BJ (cell line): ENCODE results near the gene CNGA3. TPM values are rescaled to one million over a fixed set of nuclear protein-coding genes. Genes with fewer than 3 reads are reported as not detected.
A peak's percentile ranks its signal among the peaks of the same experiment; 100 is the strongest.
"Not testable (repeated sequence)": the region's sequence is repeated elsewhere in the genome, so short reads cannot be mapped to it uniquely, and the experiment has no call there.

Source experiments
- CTCF ChIA-PET: fragments of 350-600 bp; formaldehyde crosslinking; extraction: SDS; loops from one replicate; lab custom pipeline; 2021; ENCODE audit warnings: antibody characterized with exemption, inconsistent platforms; lab: Yijun Ruan, JAX
- POLR2A ChIA-PET: fragments of 300-600 bp; sonication (Branson Sonifier 250); formaldehyde crosslinking; extraction: SDS; loops from one replicate; lab custom pipeline; 2021; ENCODE audit warnings: antibody characterized with exemption; lab: Charles Lee
- DNase-seq: peaks from one replicate; pipeline ENCODE4 v3.0.0-alpha.2; 2011; ENCODE audit warnings: low read depth
- H3K27me3 ChIP-seq: 2 replicates; pipeline ENCODE4 v1.6.0; 2011; ENCODE audit warnings: low read length; ENCODE audit not compliant: control insufficient read depth, insufficient read depth
- H3K36me3 ChIP-seq: 2 replicates; pipeline ENCODE4 v1.5.1; 2011; ENCODE audit warnings: low read length; ENCODE audit not compliant: control insufficient read depth, insufficient read depth
- H3K4me3 ChIP-seq: 2 replicates; pipeline ENCODE4 v1.5.1; 2011; ENCODE audit warnings: low read depth, mild to moderate bottlenecking, control low read depth, low read length
- polyA plus RNA-seq: library from polyadenylated mRNA; depleted of rRNA; stranded (reverse); fragments of >200 nt; gene quantifications from 2 replicates; pipeline ENCODE4 v1.2.3, GENCODE V29; 2011
- TF ChIP-seq, protein P1 (sequence below): IDR thresholded peaks from 2 replicates; pipeline ENCODE4 v1.5.1; 2011; ENCODE audit warnings: low read depth, mild to moderate bottlenecking, control low read depth, inconsistent platforms, low read length, moderate library complexity; ENCODE audit not compliant: insufficient read depth

The CNGA3 gene
- polyA plus RNA-seq, 1 experiment, result not detected

DNA sequence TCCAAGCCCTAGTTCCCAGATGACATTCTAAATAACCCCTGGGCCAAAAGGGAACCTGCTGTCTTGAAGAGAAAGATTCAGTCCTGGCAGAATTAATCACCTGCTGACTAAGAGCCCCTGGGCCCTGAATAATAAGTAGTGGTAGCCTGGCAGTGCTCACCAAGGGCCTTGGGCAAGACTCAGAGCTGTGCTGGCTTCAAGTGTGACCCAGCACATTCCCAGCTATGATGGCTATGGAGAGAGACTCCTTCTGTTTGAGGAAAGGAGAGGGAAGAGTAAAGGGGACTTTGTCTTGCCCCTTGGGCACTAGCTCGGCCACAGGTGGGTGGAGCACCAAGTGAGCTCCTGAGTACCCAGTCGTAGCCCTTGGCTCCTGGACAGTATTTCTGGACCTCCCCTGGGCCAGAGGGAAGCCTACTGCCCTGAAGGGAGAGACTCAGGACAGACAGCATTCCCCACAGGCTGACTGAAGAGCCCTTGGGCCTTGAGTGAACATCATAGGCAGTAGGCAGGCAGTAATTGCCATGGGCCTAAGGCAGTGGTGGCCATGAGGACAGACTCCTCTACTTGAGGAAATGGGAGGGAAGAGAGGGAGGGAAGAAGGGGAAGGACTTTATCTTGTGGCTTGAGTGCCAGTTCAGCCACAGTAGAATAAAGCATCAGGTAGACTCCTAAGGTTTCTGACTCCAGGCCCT, 58.4 kb downstream of the CNGA3 start:
- TF ChIP-seq, protein P1, sequence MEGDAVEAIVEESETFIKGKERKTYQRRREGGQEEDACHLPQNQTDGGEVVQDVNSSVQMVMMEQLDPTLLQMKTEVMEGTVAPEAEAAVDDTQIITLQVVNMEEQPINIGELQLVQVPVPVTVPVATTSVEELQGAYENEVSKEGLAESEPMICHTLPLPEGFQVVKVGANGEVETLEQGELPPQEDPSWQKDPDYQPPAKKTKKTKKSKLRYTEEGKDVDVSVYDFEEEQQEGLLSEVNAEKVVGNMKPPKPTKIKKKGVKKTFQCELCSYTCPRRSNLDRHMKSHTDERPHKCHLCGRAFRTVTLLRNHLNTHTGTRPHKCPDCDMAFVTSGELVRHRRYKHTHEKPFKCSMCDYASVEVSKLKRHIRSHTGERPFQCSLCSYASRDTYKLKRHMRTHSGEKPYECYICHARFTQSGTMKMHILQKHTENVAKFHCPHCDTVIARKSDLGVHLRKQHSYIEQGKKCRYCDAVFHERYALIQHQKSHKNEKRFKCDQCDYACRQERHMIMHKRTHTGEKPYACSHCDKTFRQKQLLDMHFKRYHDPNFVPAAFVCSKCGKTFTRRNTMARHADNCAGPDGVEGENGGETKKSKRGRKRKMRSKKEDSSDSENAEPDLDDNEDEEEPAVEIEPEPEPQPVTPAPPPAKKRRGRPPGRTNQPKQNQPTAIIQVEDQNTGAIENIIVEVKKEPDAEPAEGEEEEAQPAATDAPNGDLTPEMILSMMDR, result no peak
- POLR2A ChIA-PET, result no interaction called here
- Histone ChIP-seq H3K4me3 (no peak overlapping the region), H3K27me3 (peaks cover 5% of the 10 kb centered on the region), H3K36me3 (no peaks in the 10 kb centered on the region)
- CTCF ChIA-PET, result interaction anchor here (2.8 kb wide), 1 partner anchor 20 kb away, joined by 6 read pairs; no protein-coding TSS in a partner anchor
- no peak for DNase-seq

DNA sequence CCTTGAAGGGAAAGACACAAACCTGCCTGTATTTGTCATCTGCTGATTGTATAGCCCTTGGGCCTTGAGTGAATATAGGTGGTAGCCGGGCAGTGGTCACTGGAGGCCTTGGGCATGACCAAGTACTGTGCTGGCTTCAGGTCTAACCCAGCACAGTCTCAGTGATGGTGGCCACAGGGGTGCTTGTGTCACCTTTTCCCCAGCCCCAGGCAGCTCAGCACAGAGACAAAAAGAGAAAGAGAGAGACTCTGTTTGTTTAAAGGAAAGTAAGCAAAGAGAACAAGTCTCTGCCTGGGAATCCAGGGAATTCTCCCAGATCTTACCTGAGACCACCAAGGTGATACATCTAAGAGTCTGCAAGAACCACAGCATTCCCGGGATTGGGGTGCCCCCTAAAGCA, 59.0 kb downstream of the CNGA3 start:
- TF ChIP-seq, protein P1, result no peak
- ChIA-PET CTCF (interaction anchor here (1.4 kb wide), 1 partner anchor 11 kb away, joined by 4 read pairs; no protein-coding TSS in a partner anchor), POLR2A (no interaction called here)
- H3K27me3 ChIP-seq, result peaks cover 5% of the 10 kb centered on the region
- no peak for DNase-seq
- no peak overlapping the region for H3K4me3 ChIP-seq
- no peaks in the 10 kb centered on the region for H3K36me3 ChIP-seq

DNA sequence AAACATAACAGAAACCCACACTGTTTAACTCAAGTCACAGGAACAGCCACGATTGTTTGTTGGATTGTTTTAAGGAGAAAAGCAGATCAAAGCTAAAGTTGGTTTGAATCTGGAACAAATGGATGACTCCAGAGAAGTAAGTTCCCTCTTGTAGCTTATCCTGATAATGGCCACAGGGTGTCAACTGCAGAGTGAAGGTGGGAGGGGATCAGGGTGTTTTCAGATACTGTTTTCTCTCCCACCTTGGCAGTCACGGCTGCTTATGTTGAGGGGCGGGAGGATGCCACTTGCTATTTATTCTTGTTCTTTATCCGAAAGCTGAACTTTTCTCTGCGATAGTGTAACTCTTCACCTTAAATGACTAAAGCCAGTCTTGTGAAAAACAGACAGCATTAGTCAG, 61.9 kb downstream of the CNGA3 start:
- CTCF ChIA-PET, result no interaction called here
- Histone ChIP-seq H3K27me3 (peaks cover 5% of the 10 kb centered on the region), H3K36me3 (no peaks in the 10 kb centered on the region), H3K4me3 (no peak overlapping the region)
- DNase-seq, result no peak
- TF ChIP-seq, protein P1, result no peak
- POLR2A ChIA-PET, result no interaction called here

DNA sequence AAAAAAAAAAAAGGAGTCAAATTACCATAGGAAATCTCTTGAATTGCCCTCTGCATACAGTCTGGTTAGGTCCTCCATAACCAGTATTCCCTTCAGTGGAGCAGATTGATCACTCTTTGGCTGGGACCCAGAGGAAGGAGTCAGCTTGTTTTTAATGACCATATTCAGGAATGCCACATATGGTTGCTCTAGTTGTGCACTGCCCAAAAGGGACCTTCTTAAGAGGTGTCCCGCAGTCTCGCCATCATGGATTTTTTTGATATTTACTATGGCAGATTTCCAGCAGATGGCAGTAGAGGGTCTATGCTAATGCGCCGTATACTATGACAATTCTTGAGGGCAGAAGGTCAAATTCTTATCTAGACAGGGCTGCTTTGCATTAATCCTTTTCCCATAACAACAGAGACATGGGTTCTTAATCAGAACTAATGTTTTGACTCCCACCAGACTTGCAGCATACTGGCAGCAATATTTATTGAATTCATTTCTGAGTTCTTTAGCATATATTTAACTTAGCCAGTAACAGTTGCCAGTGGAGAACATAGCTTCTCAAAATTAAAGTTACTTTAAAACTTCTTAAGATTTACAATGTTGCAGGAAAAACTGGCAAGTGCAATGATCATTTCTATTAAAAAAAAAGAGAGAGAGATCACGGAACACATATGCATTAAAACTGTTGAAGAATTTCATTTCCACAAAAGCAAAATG, 66.6 kb downstream of the CNGA3 start:
- POLR2A ChIA-PET, result no interaction called here

DNA sequence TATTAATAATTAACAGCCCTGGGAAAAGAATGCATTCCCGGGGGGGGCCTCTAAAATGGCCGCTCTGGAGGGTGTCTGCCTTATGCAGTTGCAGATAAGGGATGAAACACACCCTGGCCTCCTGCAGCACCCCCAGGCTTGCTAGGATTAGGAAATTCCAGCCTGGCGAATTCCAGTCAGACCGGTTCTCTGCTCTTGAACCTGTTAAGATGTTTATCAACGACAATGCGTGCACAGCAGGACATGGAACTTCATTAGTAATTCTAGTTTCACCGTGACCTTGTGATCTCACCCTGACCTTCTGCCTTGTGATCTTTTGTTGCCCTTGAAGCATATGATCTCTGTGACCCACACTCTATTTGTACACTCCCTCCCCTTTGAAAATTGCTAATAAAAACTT, 68.0 kb downstream of the CNGA3 start:
- H3K27me3 ChIP-seq, H3K4me3 ChIP-seq, H3K36me3 ChIP-seq, CTCF ChIA-PET, DNase-seq, POLR2A ChIA-PET: not testable (repeated sequence)

More for the DNA sequence above, 66.6 kb downstream of the CNGA3 start:
- TF ChIP-seq, protein P1, result peak; percentile 73
- H3K36me3 ChIP-seq, result no peaks in the 10 kb centered on the region
- peak; percentile 4 for DNase-seq
- peaks cover 1% of the 10 kb centered on the region; the same call in 1 of the 2 replicates for H3K27me3 ChIP-seq
- CTCF ChIA-PET, result interaction anchor here (0.6 to 1.9 kb wide), 8 partner anchors 8 to 425 kb away, joined by 3 to 6 read pairs (median 4); no protein-coding TSS in a partner anchor
- H3K4me3 ChIP-seq, result no peak overlapping the region

DNA sequence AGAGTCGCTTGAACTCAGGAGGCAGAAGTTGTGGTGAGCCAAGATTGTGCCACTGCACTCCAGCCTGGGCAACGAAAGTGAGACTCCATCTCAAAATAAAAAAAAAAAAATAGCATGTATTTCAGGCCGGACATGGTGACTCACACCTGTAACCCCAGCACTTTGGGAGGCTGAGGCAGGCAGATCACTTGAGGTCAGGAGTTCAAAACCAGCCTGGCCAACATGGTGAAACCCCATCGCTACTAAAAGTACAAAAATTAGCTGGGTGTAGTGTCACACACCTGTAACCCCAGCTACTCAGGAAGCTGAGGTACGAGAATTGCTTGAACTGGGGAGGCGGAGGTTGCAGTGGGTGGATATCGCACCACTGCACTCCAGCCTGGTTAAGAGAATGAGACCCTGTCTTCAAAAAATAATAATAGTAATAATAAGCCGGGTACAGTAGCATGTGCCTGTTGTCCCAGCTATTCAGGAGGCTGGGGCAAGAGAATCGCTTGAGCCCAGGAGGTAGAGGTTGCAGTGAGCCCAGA, 69.5 kb downstream of the CNGA3 start:
- H3K36me3 ChIP-seq, H3K4me3 ChIP-seq, DNase-seq, CTCF ChIA-PET, H3K27me3 ChIP-seq, POLR2A ChIA-PET: not testable (repeated sequence)
